Lung (tissue), 12 donors: ENCODE results near the gene TAF1C. TPM values are rescaled to one million over a fixed set of nuclear protein-coding genes. Genes with fewer than 3 reads are reported as not detected.

ENCODE experiments used
- ATAC-seq: fragments of 200-7000 bp; cut with Tn5 transposase; one replicate; pipeline ENCODE4 v1.9.1; 2020; ENCODE audit warnings: moderate number of reproducible peaks; ENCODE audit not compliant: insufficient read depth, low FRiP score
- DNase-seq, 3 donors: peaks; one replicate each; pipeline ENCODE4 v3.0.0-alpha.2; 2013 to 2017
- H3K27ac ChIP-seq, 2 donors: one replicate each; pipeline ENCODE4 v1.5.1; 2013; ENCODE audit warnings: mild to moderate bottlenecking in 2 of 2, moderate library complexity in 2 of 2, control low read depth in 1 of 2, inconsistent platforms in 1 of 2, low read depth in 1 of 2, low read length in 1 of 2
- H3K27me3 ChIP-seq, 3 donors: one replicate each; pipeline ENCODE4 v1.5.1; 2013; ENCODE audit warnings: low read length in 2 of 3; ENCODE audit not compliant: control insufficient read depth in 3 of 3, insufficient read depth in 3 of 3
- H3K36me3 ChIP-seq, 4 donors: one replicate each; pipeline ENCODE4 v1.5.1; 2013; ENCODE audit warnings: low read length in 4 of 4, mild to moderate bottlenecking in 1 of 4, moderate library complexity in 1 of 4; ENCODE audit not compliant: control insufficient read depth in 4 of 4, insufficient read depth in 4 of 4
- H3K4me1 ChIP-seq, 5 donors: one replicate each; pipeline ENCODE4 v1.5.1; 2013; ENCODE audit warnings: low read length in 5 of 5, mild to moderate bottlenecking in 2 of 5, moderate library complexity in 1 of 5; ENCODE audit not compliant: control insufficient read depth in 5 of 5, insufficient read depth in 5 of 5
- H3K4me3 ChIP-seq: one replicate; pipeline ENCODE4 v1.5.1; 2013; ENCODE audit warnings: mild to moderate bottlenecking, control low read depth, moderate library complexity
- H3K9ac ChIP-seq, 2 donors: one replicate each; pipeline ENCODE4 v1.5.1; 2013; ENCODE audit warnings: low read length in 2 of 2, control low read depth in 1 of 2; ENCODE audit not compliant: insufficient read depth in 1 of 2
- H3K9me3 ChIP-seq, 4 donors: one replicate each; pipeline ENCODE4 v1.5.1; 2013; ENCODE audit warnings: low read length in 3 of 4, mild to moderate bottlenecking in 1 of 4, moderate library complexity in 1 of 4; ENCODE audit not compliant: control insufficient read depth in 4 of 4, insufficient read depth in 3 of 4
- CTCF ChIP-seq: IDR thresholded peaks from 2 replicates; pipeline ENCODE4 v1.5.1; 2012; ENCODE audit warnings: mild to moderate bottlenecking; ENCODE audit errors: control extremely low read depth, extremely low read depth
- WGBS, 2 donors: extraction: QIAGEN DNeasy Blood & Tissue Kit; methylation state at CpG; one replicate each; pipeline ENCODE4 v1.1.7; 2013; 5-methylcytosine and 5-hydroxymethylcytosine counted together
- polyA plus RNA-seq, 2 donors: library from polyadenylated mRNA; stranded (reverse); fragments of 200-250 nt; gene quantifications; one replicate each; pipeline ENCODE4 v1.2.1, GENCODE V29; 2013
- total RNA-seq, 2 donors: library from RNA; depleted of rRNA in 1 of 2; stranded (reverse); fragments of >200 nt in 1 of 2; gene quantifications; one replicate each; pipeline ENCODE4 v1.2.1, GENCODE V29; 2014 to 2021
- donor health status: control.
- donor health status: control.
- donor health status: Bipolar disorder and iron deficiency.
- donor health status: healthy.
- donor health status: DM: yes; HTN: yes; CAD: no.

Gene TAF1C
- total and polyA plus RNA-seq, 4 donors: 36.1 to 53.1 (median 43.3) TPM

GRCh38 chr16:84156342-84156784, 30.5 kb downstream of the TAF1C start:
- no peak for DNase-seq
- H3K27me3 ChIP-seq: peaks cover 0 to 10% (median 3%) of the 10 kb centered on the region in 3 donors
- H3K9ac ChIP-seq: no peak overlapping the region
- WGBS, 2 donors: 58 to 62% methylated on average over 5 of the region's 5 CpGs
- peaks cover 0 to 2% (median 0%) of the 10 kb centered on the region in 5 donors for H3K4me1 ChIP-seq
- no peak overlapping the region for H3K4me3 ChIP-seq
- ATAC-seq: no peak
- H3K27ac ChIP-seq: no peak overlapping the region
- H3K36me3 ChIP-seq: no peaks in the 10 kb centered on the region
- peaks cover 0 to 6% (median 0%) of the 10 kb centered on the region in 4 donors for H3K9me3 ChIP-seq
- TF ChIP-seq CTCF: no peak

- H3K4me3 ChIP-seq: no peak overlapping the region
- TF ChIP-seq CTCF: no peak
- no peaks in the 10 kb centered on the region for H3K36me3 ChIP-seq
- peaks cover 0 to 6% (median 0%) of the 10 kb centered on the region in 4 donors for H3K9me3 ChIP-seq
- H3K4me1 ChIP-seq: peaks cover 0 to 2% (median 0%) of the 10 kb centered on the region in 5 donors
- ATAC-seq (no peak), DNase-seq (no peak)
- H3K27ac ChIP-seq: no peak overlapping the region
- no peak overlapping the region for H3K9ac ChIP-seq
- WGBS, 2 donors: 86 to 88% methylated on average over 6 of the region's 6 CpGs
- peaks cover 0 to 10% (median 3%) of the 10 kb centered on the region in 3 donors for H3K27me3 ChIP-seq
These were observed 31.1 kb downstream of the TAF1C start for GRCh38 chr16:84155771-84156170.

GRCh38 chr16:84155226-84155625, 31.6 kb downstream of the TAF1C start:
- peaks cover 0 to 6% (median 0%) of the 10 kb centered on the region in 4 donors for H3K9me3 ChIP-seq
- H3K4me3 ChIP-seq: peak overlapping the region; percentile 3
- H3K36me3 ChIP-seq: no peaks in the 10 kb centered on the region
- H3K27me3 ChIP-seq: peaks cover 0 to 10% (median 3%) of the 10 kb centered on the region in 3 donors
- H3K9ac ChIP-seq: no peak overlapping the region
- peaks cover 0 to 2% (median 0%) of the 10 kb centered on the region in 5 donors for H3K4me1 ChIP-seq
- ATAC-seq (no peak), DNase-seq (no peak)
- H3K27ac ChIP-seq: no peak overlapping the region
- WGBS, 2 donors: 92 to 99% methylated on average over 4 of the region's 4 CpGs
- TF ChIP-seq CTCF: no peak
